SK-N-MC (cell line): Measurements from ENCODE around the gene MXD4.

Source experiments
- EZH2 ChIP-seq: fragments of 200-600 bp; sonication (generic); IDR thresholded peaks from one replicate; pipeline ENCODE4 v1.6.1; 2017; ENCODE audit warnings: antibody characterized with exemption
- POLR2AphosphoS5 ChIP-seq: IDR thresholded peaks from 2 replicates; pipeline ENCODE4 v1.6.1; 2012; ENCODE audit warnings: mild to moderate bottlenecking, low read depth, low read length, borderline replicate concordance

- TF ChIP-seq POLR2AphosphoS5: no peak
- no peak for TF ChIP-seq EZH2
Measured at GRCh38 chr4:2277956-2278355, 16.0 kb upstream of the MXD4 start.
